Stimulated activated CD4-positive, alpha-beta T cell treated with anti-CD3 and anti-CD28 coated beads, Interleukin-2, amount 100 ng/mL, for 48 hours (primary cell): ENCODE data around the gene CORO2A.

ENCODE experiments used
- DNase-seq, 2 donors: peaks; one replicate each; pipeline ENCODE4 v3.0.0-alpha.2; 2020

Gene CORO2A

DNA sequence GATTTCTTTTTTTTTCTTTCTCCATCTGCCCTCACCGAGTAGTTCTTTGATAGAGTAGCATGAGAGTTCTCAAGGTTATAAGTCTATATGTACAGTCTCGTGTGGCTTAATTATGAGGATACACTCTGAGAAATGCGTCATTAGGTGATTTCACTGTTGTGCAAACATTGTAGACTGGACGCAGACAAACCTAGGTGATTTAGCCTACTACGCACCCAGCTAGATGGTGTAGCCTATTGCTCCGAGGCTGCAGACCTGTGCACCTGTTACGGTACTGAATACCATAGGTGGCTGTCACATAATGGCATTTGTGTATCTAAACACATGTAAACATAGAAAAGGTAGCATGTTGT is 26.9 kb upstream of the CORO2A start:
- no peak for DNase-seq

DNA sequence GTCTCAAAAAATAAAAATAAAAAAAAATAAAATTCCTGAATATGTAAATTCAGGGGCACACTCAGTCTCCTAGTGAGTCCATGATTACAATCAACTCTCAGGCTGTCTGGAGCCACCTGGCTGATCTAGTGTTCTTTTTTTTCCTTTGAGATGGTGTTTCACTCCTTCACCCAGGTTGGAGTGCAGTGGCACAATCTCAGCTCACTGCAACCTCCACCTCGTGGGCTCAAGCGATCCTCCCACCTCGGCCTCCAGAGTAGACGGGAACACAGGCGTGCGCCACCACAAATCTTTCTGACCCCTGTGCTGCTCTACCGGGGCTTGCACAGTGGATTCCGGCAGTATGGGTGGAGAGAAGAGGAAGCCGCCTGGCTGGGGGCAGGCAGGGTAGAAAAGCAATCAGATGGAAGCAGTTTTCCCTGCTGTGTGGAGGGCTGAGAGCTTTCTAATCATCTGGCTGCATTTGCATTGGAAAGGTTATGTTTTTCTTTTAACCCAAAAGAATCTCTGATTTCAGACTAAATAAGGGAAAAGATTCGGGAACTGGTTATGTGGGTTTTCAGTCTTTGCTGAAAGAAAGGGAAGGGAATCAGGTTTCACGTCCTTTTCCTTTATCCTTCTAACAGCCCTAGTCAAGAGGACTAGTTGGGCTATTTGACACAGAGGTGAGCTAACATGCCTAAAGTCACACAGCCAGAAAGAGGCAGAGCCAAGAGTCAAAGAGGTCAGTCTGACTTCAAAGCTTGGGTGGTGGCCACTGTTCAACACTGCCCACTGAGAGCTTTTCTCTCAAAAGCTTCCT is 26.3 kb upstream of the CORO2A start:
- DNase-seq: no peak

GRCh38 chr9:98217255-98217654 is 24.8 kb upstream of the CORO2A start:
- DNase-seq: no peak

DNA sequence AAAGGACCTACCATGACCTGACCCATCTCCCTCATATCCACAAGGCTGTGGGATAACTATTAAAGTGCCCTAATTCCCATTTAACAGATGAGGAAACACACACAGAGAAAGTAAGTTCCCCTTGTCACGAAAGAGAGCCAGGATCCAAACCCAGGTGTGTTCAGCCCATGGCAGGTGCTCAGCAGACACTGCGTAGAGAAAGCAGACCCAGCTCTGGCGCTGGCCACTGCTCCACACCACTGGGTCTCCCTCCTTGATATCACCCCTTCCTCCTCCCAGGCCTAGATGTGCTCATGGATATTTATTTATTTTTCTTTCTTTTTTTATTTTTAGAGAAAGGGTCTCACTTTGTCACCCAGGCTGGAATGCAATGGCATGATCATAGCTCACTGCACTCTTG is 24.0 kb upstream of the CORO2A start:
- no peak for DNase-seq

DNA sequence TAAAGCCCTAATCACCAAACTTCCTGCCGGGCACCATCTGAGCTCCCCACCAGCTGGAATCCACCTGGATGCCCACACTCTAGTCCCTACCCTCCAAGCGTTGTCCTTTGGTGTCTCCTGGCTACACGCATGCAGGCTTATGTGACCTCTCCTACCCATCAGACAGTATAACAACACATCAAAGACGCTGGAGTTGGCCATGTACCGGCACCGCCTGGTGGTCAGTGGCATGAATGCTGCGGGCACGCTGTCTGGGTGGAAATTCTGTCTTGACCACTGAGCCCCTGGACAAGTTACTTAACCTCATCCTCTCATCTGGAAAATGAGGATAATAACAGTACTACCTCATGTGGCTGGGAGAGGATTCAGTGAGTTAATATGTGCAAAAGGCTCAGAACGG is 23.4 kb upstream of the CORO2A start:
- no peak for DNase-seq

- DNase-seq: no peak
Observed at GRCh38 chr9:98215271-98215670, 22.8 kb upstream of the CORO2A start.

GRCh38 chr9:98214811-98215210 is 22.4 kb upstream of the CORO2A start:
- DNase-seq: no peak

DNA sequence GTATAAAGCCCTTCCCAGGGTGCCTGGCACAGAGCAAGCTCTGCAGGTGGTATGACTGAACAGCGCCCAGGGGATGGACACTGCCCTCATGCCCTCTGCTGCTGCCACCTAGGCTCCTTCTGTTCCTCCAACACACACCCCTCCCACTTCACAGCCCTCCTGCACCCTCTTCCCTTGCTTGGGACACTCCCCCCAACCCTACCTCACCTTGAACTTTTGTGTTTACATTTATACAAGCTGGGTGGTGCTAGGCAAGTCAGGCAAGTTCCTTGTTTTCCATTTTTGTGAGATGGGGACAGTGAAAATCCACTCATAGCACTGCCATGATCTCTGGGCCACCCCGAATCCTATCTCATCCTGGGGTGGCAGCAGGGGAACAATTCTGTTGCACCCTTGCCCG is 18.8 kb upstream of the CORO2A start:
- DNase-seq: no peak

DNA sequence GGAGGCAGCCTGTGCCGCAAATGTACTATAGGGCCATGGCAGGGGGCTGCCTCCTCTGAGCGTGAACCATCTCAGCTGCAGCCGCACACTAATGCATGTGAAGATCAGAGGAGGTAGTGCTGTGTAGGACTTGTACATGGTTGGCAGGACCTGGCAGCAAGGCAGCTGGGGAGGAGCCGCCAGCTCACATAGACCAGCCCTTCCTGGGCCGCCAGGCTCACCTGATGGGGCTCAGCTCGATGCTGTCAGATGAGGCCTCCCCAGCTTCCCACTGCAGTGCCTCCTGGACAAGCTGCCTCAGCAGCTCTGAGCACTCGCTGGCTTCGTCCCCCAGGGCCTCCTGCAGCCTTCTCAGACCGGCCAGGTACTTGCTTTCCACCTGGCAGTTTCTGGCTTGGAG is 18.0 kb upstream of the CORO2A start:
- DNase-seq: no peak

DNA sequence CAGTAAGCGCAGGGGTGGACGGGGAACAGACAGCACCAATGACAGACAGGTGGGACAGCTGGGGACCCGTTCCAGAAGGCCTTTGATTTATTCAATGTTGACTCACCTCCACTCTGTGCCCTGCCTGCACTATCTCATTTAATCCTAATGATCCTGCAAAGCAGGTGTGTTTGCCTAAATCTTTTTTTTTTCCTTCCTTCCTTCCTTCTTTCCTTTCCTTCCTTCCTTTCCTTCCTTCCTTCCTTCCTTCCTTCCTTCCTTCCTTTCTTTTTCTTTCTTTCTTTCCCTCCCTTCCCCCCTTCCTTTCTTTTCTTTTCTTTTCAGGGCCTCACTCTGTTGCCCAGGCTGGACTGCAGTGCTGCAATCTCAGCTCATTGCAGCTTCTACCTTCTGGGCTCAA is 17.1 kb upstream of the CORO2A start:
- no peak for DNase-seq

GRCh38 chr9:98208635-98209034 is 16.2 kb upstream of the CORO2A start:
- no peak for DNase-seq

DNA sequence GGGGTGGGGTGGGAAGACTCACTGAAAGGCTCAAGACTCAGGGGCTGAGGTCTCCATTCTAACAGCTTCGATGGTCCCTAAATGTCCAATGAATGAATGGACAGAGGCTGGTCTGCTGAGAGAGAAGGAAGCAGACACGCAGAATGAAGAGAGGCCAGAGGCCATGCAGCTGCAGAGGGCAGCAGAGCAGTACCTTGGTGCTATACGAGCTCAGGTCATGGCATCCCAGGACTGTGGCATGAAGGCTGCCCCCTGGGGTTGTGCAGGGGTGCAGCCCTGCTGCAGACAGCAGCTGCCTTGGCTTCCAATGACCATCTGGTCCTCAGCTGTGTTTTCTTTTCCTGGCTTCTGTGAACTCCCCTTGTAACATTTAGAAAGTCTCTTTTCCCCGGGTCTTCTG is 15.2 kb upstream of the CORO2A start:
- no peak for DNase-seq

DNA sequence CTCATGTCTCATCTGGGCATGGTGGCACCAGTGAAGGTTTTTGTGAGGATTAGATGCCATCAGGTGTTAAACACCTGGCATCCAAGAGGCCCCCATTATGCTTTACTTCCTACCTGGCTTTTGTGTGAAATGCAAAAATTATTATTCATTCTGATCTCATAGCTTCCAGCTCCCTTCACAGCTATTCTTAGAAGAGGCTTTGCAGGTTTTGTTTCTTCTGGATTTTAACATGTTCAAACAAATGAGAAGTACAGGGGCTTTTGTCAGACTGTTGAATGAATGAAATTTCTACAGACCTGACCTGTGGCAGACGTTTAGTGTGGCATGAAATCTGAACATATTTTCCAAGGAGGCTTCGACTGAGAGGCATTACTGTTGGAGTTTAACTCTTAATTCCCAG is 14.3 kb upstream of the CORO2A start:
- no peak for DNase-seq

DNA sequence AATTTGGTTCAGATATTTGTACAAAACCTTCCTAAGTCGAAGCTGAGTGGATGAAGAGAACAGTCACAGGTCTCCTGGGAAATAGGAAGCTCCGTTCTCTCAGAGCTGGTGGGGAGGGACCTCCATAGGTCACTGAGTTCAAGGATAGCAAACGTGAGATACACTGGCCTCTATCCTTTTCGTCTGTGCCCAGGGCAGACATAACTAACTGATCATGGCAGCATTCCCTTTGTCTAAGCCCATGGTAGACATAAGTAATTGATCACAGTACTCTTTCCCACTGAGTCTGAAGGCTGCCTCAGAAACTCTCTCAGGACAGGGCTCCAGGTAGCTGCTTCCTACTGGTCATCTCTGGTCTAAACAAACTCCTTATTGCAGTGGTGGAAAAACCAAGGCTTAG is 12.3 kb upstream of the CORO2A start:
- no peak for DNase-seq

DNA sequence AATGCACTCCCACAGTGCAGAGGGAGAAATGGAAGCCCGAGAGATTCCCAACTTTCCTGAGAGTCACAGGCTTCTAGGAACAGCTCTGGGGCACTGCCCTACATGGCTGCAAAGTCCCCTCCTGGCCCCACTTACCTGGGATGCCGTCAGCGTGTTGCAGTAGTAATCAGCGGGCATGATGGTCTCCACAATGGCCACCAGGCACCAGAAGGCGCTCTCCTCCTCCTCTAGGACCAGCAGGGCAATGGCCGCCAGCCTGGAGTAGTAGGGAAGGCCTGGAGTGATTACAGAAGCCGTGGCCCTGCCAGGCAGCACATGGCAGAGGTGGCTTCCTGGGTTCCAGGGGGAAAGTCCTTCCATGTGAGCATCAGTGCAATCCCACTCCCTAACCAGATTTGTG is 10.7 kb upstream of the CORO2A start:
- DNase-seq: no peak

DNA sequence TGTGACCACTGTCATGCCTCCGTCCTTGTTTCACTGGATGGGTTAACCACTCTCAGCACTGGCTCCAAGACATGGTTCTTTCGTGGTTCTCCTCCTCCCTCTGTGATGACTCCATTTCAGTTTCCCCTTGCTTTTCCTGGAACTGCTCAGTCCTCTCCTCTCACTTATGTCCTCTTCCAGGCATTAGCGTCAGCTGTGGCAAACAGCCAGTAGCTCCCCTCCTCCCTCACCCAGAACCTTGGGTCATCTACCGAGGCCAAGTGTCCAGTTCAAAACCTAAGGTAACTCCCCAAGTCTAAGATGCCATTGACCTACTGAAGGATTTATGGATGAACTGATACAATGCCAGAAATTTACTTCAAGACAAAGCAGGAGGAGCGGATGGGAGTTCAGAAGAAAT is 9.8 kb upstream of the CORO2A start:
- no peak for DNase-seq

DNA sequence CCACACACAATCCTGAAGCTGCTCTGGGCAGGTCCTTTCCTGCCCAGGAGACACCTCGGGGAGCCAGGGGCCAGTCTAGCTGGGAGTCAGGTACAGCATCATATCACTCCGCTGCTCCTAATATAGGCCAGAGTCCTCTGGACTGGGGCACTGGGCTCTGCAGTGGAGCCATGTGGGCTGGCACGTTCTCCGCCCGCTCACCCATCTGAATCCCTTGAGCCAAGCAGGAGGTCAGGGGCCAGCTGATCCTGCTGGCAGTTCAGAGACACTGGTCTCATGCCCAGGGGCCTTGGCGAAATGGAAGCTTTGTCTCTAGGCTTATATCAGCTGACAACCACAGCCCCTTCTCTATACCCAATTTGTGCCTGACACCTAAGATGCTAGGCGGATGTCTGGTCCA is 9.3 kb upstream of the CORO2A start:
- DNase-seq: no peak

GRCh38 chr9:98201102-98201501 is 8.7 kb upstream of the CORO2A start:
- no peak for DNase-seq

- DNase-seq: no peak
Observed at GRCh38 chr9:98199388-98200033, 7.1 kb upstream of the CORO2A start.

- DNase-seq: no peak
Observed at GRCh38 chr9:98195671-98196070, 3.2 kb upstream of the CORO2A start.

GRCh38 chr9:98193336-98193944 is 1.0 kb upstream of the CORO2A start:
- DNase-seq: no peak

- peak; percentile 6 to 20 for DNase-seq
Observed at GRCh38 chr9:98191671-98192502, 550 bp downstream of the CORO2A start.

GRCh38 chr9:98191181-98191608 is 1.2 kb downstream of the CORO2A start:
- no peak for DNase-seq

DNA sequence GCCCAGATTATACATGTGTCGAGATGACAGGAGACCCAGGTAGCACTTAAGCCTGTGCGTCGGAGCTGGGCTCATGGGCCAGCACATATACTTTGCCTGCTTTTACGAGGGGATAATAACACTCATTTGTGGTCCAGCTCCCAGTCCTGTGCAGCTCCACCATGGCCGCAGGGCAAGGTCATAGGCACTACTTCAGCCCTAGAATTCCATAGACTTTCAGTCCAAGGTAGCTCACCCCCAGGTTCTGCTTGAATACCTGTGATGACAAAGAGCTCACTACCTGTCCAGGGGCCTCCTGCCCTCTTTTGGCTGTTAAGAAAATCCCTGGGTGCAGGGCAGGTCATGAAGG is 1.7 kb downstream of the CORO2A start:
- no peak for DNase-seq
